Astrocyte of the spinal cord (primary cell): ENCODE results near the gene DDX39B.

Source experiments
- DNase-seq: peaks from one replicate; pipeline ENCODE4 v3.0.0; 2011; ENCODE audit warnings: low read depth, low spot score
- H3K4me3 ChIP-seq: 2 replicates; pipeline ENCODE4 v1.5.1; 2011; ENCODE audit warnings: low read depth, mild to moderate bottlenecking, low read length, moderate library complexity
- in situ Hi-C: cut with HindIII; loops from 2 replicates; pipeline ENCODE4 v1.10.0; 2017; ENCODE audit warnings: low sequenced_read_pairs
- TF ChIP-seq, protein P1 (sequence below): IDR thresholded peaks from 2 replicates; pipeline ENCODE4 v1.5.1; 2012; ENCODE audit warnings: low read depth, mild to moderate bottlenecking, low read length, inconsistent platforms

Gene DDX39B

DNA sequence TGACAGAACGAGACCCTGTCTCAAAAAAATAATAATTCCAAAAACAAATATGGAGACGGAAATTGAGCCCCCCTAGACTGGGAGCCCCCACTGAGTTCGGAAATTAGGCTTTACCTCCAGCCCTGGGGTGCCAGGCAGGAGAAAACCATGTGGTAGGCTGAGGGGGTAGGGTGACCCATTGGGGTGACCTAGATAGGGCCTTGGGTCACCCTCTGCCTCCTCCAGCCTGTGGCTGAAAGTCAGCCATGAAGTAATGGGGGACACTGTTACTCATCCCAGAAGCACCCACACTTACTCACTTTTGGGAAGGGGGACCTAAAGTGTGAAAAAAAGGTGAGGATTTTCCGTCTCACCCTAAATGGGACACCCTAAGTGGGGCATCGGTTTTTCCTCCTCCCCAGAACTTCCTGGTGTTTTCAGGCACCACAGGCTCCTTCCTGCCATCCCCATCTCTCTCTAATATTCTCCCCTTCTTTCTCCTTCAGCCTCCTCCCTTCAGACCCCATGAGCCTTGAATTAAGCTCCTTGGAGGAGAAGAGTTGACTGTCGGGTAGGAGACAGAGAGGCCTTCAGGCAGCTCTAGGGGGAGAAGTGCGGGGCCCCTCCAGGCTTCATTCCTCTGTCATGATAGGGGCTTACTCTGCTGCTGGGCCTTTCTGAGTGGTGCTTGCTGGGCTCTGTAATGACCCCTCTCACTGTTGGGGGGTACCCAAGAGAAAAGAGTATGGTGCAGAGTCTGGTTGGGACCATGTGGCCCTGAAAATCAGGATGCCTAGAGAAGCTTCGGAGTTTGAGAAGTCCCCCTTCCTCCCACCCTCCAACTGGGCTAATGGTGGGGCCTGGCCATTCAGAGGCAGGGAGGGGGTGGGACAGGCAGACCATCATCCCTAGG, 38.0 kb upstream of the DDX39B start:
- no peak for DNase-seq
- in situ Hi-C loops, result no loop called here
- TF ChIP-seq, protein P1, sequence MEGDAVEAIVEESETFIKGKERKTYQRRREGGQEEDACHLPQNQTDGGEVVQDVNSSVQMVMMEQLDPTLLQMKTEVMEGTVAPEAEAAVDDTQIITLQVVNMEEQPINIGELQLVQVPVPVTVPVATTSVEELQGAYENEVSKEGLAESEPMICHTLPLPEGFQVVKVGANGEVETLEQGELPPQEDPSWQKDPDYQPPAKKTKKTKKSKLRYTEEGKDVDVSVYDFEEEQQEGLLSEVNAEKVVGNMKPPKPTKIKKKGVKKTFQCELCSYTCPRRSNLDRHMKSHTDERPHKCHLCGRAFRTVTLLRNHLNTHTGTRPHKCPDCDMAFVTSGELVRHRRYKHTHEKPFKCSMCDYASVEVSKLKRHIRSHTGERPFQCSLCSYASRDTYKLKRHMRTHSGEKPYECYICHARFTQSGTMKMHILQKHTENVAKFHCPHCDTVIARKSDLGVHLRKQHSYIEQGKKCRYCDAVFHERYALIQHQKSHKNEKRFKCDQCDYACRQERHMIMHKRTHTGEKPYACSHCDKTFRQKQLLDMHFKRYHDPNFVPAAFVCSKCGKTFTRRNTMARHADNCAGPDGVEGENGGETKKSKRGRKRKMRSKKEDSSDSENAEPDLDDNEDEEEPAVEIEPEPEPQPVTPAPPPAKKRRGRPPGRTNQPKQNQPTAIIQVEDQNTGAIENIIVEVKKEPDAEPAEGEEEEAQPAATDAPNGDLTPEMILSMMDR, result no peak
- no peak overlapping the region for H3K4me3 ChIP-seq

DNA sequence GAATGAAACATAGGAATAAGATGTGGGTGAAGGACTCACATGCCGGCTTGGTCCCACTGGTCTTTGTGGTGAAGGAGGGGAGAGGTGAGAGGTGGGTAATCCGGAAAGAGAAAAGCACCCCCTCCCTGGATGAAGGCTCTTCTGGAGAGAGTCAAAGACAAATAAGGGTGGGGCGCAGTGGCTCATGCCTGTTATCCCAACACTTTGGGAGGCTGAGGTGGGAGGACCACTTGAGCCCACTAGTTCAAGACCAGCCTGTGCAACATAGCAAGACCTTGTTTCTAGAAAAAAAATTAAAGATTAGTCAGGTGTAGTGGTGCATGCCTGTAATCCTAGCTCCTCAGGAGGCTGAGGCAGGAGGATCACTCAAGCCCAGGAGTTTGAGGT, 37.3 kb upstream of the DDX39B start:
- no peak for DNase-seq

DNA sequence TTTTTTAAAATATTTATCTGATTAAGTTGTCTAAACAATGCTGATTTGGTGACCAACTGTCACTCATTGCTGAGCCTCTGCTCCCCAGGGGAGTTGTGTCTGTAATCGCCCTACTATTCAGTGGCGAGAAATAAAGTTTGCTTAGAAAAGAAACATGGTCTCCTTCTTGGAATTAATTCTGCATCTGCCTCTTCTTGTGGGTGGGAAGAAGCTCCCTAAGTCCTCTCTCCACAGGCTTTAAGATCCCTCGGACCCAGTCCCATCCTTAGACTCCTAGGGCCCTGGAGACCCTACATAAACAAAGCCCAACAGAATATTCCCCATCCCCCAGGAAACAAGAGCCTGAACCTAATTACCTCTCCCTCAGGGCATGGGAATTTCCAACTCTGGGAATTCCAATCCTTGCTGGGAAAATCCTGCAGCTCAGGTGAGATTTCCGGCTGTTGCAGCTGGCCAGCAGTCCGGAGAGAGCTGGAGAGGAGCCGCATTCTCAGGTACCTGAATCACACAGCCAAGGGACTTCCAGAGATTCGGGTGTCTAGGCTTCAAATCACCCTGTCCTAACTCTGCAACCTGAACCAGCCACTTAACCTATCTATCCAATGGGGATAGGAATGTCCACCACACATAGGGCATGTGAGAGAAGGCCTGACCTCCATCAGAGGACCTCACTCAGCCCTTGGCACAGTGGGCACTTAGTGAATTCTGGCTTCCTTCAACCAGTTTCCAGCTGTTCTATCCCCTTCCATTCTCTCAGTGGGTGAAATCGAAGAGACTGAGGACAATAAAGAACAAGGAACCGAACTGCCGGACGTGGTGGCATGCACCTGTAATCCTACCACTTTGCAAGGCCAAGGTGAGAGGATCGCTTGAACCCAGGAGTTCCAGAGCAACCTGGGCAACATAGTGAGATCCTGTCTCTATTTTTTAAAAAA, 36.6 kb upstream of the DDX39B start:
- in situ Hi-C loops, result no loop called here
- H3K4me3 ChIP-seq, result no peak overlapping the region
- DNase-seq, result no peak
- TF ChIP-seq, protein P1, result no peak

More for the DNA sequence above, 37.3 kb upstream of the DDX39B start:
- TF ChIP-seq, protein P1, result no peak
- no peak overlapping the region for H3K4me3 ChIP-seq
- in situ Hi-C loops, result no loop called here

DNA sequence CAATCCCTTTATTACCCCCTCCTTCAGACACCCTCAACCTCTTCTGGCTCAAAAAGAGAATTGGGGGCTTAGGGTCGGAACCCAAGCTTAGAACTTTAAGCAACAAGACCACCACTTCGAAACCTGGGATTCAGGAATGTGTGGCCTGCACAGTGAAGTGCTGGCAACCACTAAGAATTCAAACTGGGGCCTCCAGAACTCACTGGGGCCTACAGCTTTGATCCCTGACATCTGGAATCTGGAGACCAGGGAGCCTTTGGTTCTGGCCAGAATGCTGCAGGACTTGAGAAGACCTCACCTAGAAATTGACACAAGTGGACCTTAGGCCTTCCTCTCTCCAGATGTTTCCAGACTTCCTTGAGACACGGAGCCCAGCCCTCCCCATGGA, 35.8 kb upstream of the DDX39B start:
- in situ Hi-C loops, result no loop called here
- H3K4me3 ChIP-seq, result no peak overlapping the region
- no peak for DNase-seq
- TF ChIP-seq, protein P1, result no peak

DNA sequence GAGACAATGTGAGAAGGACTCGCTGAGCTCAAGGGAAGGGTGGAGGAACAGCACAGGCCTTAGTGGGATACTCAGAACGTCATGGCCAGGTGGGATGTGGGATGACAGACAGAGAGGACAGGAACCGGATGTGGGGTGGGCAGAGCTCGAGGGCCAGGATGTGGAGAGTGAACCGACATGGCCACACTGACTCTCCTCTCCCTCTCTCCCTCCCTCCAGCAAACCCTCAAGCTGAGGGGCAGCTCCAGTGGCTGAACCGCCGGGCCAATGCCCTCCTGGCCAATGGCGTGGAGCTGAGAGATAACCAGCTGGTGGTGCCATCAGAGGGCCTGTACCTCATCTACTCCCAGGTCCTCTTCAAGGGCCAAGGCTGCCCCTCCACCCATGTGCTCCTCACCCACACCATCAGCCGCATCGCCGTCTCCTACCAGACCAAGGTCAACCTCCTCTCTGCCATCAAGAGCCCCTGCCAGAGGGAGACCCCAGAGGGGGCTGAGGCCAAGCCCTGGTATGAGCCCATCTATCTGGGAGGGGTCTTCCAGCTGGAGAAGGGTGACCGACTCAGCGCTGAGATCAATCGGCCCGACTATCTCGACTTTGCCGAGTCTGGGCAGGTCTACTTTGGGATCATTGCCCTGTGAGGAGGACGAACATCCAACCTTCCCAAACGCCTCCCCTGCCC, 35.2 kb upstream of the DDX39B start:
- no peak overlapping the region for H3K4me3 ChIP-seq
- TF ChIP-seq, protein P1, result no peak
- DNase-seq, result no peak
- in situ Hi-C loops, result no loop called here
